GM12865 (cell line): ENCODE measurements around the gene SLC12A7.

Source experiments
- DNase-seq: peaks from one replicate; pipeline ENCODE4 v3.0.0; 2010; ENCODE audit warnings: low read depth
- H3K4me3 ChIP-seq: 2 replicates; pipeline ENCODE4 v1.5.1; 2011; ENCODE audit warnings: mild to moderate bottlenecking, low read depth, low read length, control low read depth
- TF ChIP-seq, protein P1 (sequence below): IDR thresholded peaks from 2 replicates; pipeline ENCODE4 v1.5.1; 2011; ENCODE audit warnings: low read length, control low read depth, low read depth, inconsistent platforms; ENCODE audit not compliant: insufficient read depth; ENCODE audit errors: missing control alignments

Gene SLC12A7

DNA sequence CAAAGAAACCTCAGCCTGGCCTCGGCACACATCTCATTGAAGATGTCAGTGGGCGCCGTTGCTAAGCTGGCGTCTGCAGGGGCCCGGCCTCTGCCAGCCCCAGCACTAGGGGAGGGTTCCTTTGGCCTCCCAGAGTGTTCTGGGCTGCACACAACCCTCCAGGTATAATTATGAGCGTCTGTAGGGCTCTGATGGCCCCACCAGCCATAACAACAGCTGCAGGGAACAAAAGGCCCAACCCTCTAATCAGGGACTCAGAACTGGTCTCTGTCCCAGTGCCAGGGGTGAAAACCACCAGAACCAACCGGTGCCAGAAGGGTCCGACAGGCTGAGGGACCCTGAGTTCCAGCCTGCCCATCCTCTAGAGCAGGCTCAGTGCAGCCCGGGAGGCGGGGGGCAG is 39.5 kb upstream of the SLC12A7 start:
- H3K4me3 ChIP-seq: no peak overlapping the region
- TF ChIP-seq, protein P1, sequence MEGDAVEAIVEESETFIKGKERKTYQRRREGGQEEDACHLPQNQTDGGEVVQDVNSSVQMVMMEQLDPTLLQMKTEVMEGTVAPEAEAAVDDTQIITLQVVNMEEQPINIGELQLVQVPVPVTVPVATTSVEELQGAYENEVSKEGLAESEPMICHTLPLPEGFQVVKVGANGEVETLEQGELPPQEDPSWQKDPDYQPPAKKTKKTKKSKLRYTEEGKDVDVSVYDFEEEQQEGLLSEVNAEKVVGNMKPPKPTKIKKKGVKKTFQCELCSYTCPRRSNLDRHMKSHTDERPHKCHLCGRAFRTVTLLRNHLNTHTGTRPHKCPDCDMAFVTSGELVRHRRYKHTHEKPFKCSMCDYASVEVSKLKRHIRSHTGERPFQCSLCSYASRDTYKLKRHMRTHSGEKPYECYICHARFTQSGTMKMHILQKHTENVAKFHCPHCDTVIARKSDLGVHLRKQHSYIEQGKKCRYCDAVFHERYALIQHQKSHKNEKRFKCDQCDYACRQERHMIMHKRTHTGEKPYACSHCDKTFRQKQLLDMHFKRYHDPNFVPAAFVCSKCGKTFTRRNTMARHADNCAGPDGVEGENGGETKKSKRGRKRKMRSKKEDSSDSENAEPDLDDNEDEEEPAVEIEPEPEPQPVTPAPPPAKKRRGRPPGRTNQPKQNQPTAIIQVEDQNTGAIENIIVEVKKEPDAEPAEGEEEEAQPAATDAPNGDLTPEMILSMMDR: no peak
- no peak for DNase-seq

DNA sequence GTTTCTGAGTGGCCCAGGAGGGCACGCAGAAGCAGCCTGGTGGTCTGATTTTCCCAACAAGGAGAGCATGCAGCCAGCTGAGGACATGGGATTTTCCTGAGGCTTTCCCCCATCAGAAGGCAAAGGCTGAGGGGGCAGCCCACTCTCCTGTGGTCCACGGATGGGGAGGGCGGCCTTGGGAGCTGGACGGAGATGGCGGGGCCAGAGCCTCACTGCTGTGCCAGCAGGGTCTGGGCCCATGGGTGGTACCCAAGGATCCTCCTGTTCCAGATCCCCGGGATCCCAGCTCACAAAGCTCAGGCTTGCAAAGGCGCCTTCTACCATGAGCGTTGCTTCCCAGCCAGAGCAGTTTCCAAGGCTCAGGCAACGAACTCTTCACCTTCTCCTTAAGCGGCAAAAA is 39.0 kb upstream of the SLC12A7 start:
- no peak for DNase-seq
- no peak overlapping the region for H3K4me3 ChIP-seq
- TF ChIP-seq, protein P1: no peak

DNA sequence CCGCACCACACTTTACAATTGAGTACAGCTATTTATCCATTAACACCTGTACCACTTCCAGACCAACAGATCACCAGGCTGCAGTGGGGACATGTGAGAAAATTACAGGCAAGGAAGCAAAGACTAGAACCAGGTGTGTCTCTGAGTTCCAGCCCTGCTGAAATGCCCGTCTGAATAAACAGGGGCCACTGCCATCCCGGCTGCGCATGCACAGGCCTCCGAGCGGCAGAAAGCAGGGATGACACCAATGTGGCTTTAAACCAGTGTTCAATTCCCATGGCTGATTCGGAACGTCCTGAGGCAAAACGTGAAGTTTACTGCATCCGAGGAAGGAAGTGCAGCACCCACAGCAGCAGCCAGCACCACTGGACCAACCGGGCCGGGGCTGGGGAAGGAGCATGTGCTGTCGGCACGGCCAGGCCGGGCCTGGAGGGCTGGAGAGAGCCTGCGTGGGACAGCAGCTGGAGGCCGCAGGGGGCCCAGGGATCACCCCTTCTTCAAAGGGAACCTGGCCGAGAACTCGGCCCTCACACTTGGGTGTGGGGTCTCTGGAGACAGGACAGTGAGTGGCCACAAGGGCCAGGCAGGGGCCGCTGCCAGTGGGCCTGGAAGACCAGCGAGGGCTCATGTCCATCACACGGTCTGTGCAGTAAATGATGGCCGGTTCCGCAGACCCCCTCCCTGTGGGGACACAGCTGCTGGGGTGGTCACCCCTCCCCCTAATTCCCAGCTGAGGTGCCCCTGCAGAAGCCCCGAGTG is 33.0 kb upstream of the SLC12A7 start:
- no peak for DNase-seq
- no peak overlapping the region for H3K4me3 ChIP-seq
- TF ChIP-seq, protein P1: no peak

DNA sequence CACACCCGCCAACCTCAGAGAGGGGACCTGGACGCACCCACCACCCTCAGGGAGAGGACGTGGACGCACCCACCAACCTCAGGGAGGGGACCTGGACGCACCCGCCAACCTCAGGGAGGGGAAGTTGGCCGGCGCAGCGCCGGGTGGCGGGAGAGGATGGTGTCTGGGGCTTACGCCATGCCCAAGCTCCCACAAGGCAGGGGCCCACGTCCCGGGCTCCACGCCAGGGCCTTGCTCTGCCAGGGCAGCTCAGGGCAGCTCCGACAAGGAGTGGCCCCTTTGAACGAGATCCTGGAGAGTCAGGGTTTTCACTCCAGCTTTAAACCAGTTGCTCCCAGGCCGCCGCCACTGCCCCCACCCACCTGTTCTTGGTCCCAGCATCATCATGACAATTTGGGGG is 32.2 kb upstream of the SLC12A7 start:
- TF ChIP-seq, protein P1: no peak
- DNase-seq: no peak
- H3K4me3 ChIP-seq: no peak overlapping the region

DNA sequence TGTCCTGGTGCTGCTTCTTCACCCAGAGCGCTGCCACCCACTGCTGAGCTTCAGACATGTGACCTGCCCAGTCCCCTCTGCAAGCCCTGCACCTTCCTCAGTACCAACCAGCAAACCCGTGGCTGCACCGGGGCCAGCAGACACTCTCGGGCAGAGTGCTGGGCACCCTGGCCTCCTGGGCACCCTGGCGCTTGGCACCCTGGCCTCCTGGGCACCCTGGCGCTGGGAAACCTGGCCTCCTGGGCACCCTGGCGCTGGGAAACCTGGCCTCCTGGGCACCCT is 31.7 kb upstream of the SLC12A7 start:
- TF ChIP-seq, protein P1: no peak
- DNase-seq: no peak

DNA sequence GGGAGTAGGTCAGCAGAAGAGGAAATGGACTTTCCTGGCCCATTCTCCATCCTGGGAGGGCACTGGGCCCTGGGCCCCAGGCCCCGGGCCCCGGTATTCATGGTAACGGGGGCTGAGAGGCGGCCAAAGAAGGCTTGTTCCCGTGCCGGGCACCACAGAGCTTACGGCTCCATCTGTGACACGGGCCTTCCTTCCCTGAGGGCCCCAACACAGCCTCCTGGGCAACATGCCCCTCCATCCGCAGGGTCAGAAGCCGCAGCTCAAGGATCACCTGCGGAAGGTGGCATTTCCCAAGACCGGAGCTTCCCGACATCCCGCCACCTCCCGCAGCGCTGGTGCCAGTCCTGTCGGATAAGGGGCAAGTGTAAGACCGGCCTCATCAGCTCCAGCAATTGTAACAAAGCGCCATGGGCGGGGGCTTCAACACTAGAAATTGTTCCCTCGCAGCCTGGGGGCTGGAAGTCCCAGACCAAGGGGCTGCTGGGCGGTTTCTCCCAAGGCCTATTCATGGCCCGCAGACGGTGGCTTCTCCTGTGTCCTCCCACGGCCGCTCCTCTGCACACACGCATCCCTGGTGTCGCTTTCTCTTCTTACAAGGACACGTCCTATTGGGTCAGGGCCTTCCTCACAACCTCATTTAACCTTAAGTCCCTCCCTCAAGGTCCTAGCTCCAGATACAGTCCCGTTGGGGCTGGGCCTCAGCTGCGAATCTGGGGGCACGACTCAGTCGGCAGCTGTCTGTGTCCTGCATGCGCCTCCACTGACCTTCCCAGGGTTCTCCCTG is 31.2 kb upstream of the SLC12A7 start:
- TF ChIP-seq, protein P1: no peak
- no peak for DNase-seq
- H3K4me3 ChIP-seq: no peak overlapping the region

More for the DNA sequence above, 31.7 kb upstream of the SLC12A7 start:
- H3K4me3 ChIP-seq: no peak overlapping the region
